A549 (cell line): ENCODE results near the gene PLCB4. TPM values are rescaled to one million over a fixed set of nuclear protein-coding genes. Genes with fewer than 3 reads are reported as not detected.

Experiments
- ATAC-seq, 2 experiments: fragments of 200-7000 bp in 1 of 2; fragments of >200 bp in 1 of 2; cut with Nextera tagmentation in 1 of 2; cut with Tn5 transposase in 1 of 2; 3 replicates each; pipeline versions ENCODE4 v1.8.0 to v1.9.1; 2018 to 2020; ENCODE audit warnings: mild to moderate bottlenecking in 1 of 2, moderate library complexity in 1 of 2
- CTCF ChIA-PET: fragments of 300-600 bp; sonication (Branson Sonifier 250); formaldehyde crosslinking; extraction: SDS; loops from one replicate; lab custom pipeline; 2021; ENCODE audit warnings: antibody characterized with exemption, inconsistent platforms; lab: Yijun Ruan, JAX
- POLR2A ChIA-PET: fragments of 350-600 bp; formaldehyde crosslinking; extraction: SDS; loops from one replicate; lab custom pipeline; 2021; ENCODE audit warnings: antibody characterized with exemption, inconsistent platforms; lab: Yijun Ruan, JAX
- DNase-seq, 2 experiments: peaks; one replicate each; pipeline versions ENCODE4 v3.0.0 to v3.0.0-alpha.2; 2011 to 2016; ENCODE audit warnings: low read depth in 1 of 2, low spot score in 1 of 2
- FAIRE-seq: peaks from 2 replicates; lab custom pipeline; 2011; peaks lifted over from hg19 to GRCh38; lab: Jason Lieb, UNC
- H3K27ac ChIP-seq, 2 experiments: fragments of >200 bp; sonication (Bioruptor Twin); formaldehyde crosslinking; 3 replicates each; pipeline ENCODE4 v1.5.1; 2016 to 2017
- H3K4me1 ChIP-seq: fragments of >200 bp; sonication (Bioruptor Twin); formaldehyde crosslinking; 3 replicates; pipeline ENCODE4 v1.6.1; 2016
- H3K4me2 ChIP-seq: fragments of >200 bp; sonication (Bioruptor Twin); formaldehyde crosslinking; 3 replicates; pipeline ENCODE4 v1.6.1; 2016
- H3K4me3 ChIP-seq: fragments of >200 bp; sonication (Bioruptor Twin); formaldehyde crosslinking; 3 replicates; pipeline ENCODE4 v1.5.1; 2016
- H3K9me3 ChIP-seq: fragments of >200 bp; sonication (Bioruptor Twin); formaldehyde crosslinking; 3 replicates; pipeline ENCODE4 v1.6.1; 2016
- BCL3 ChIP-seq: fragments of >200 bp; sonication (Bioruptor Twin); formaldehyde crosslinking; IDR thresholded peaks from 3 replicates; pipeline ENCODE4 v1.6.1; 2016
- CBX2 ChIP-seq: fragments of 200-600 bp; sonication (generic); IDR thresholded peaks from 2 replicates; pipeline ENCODE4 v1.6.1; 2016; ENCODE audit warnings: low read depth, mild to moderate bottlenecking, borderline replicate concordance
- CEBPB ChIP-seq, 2 experiments: fragments of >200 bp in 1 of 2; sonication (Bioruptor Twin) in 1 of 2; formaldehyde crosslinking in 1 of 2; IDR thresholded peaks; 2 replicates each; pipeline ENCODE4 v1.6.1; 2012 to 2016
- CHD2 ChIP-seq: fragments of 150-350 bp; IDR thresholded peaks from 2 replicates; pipeline ENCODE4 v1.6.1; 2014; ENCODE audit warnings: low read length; ENCODE audit not compliant: partially characterized antibody
- CTCF ChIP-seq: fragments of >200 bp; sonication (Bioruptor Twin); formaldehyde crosslinking; IDR thresholded peaks from 3 replicates; pipeline ENCODE4 v1.5.1; 2016
- E2F6 ChIP-seq: IDR thresholded peaks from 2 replicates; pipeline ENCODE4 v1.6.1; 2012; ENCODE audit warnings: low read depth, borderline replicate concordance
- EHF ChIP-seq: fragments of 250-450 bp; sonication (Bioruptor Pico); IDR thresholded peaks from 2 replicates; pipeline ENCODE4 v1.5.0; 2020; ENCODE audit warnings: mild to moderate bottlenecking
- ELK1 ChIP-seq: fragments of 150-350 bp; IDR thresholded peaks from 2 replicates; pipeline ENCODE4 v1.6.1; 2014; ENCODE audit warnings: low read depth, mild to moderate bottlenecking, low read length
- EP300 ChIP-seq, 2 experiments: fragments of >200 bp; sonication (Bioruptor Twin); formaldehyde crosslinking; IDR thresholded peaks; 2 replicates in 1 of 2; 3 replicates in 1 of 2; pipeline ENCODE4 v1.6.1; 2016 to 2017
- FOSB ChIP-seq: fragments of 250-450 bp; sonication (Bioruptor Pico); IDR thresholded peaks from 2 replicates; pipeline ENCODE4 v1.5.0; 2020; ENCODE audit warnings: mild to moderate bottlenecking, moderate library complexity
- FOXS1 ChIP-seq: fragments of 250-450 bp; sonication (Bioruptor Pico); IDR thresholded peaks from 2 replicates; pipeline ENCODE4 v1.5.0; 2020; ENCODE audit warnings: mild to moderate bottlenecking, moderate library complexity
- GATA3 ChIP-seq: IDR thresholded peaks from 2 replicates; pipeline ENCODE4 v1.6.1; 2012; ENCODE audit warnings: borderline replicate concordance
- HOXA7 ChIP-seq: fragments of 250-450 bp; sonication (Bioruptor Pico); IDR thresholded peaks from 2 replicates; pipeline ENCODE4 v1.5.0; 2020; ENCODE audit warnings: mild to moderate bottlenecking, moderate library complexity
- JUNB ChIP-seq: fragments of >200 bp; sonication (Bioruptor Twin); formaldehyde crosslinking; IDR thresholded peaks from 2 replicates; pipeline ENCODE4 v1.6.1; 2016
- KDM1A ChIP-seq: fragments of 200-600 bp; sonication (generic); IDR thresholded peaks from 2 replicates; pipeline ENCODE4 v1.6.1; 2016; ENCODE audit warnings: low read depth, mild to moderate bottlenecking
- KDM5A ChIP-seq: fragments of 200-600 bp; sonication (generic); IDR thresholded peaks from 2 replicates; pipeline ENCODE4 v1.6.1; 2016; ENCODE audit warnings: antibody characterized with exemption, mild to moderate bottlenecking
- MAX ChIP-seq: IDR thresholded peaks from 2 replicates; pipeline ENCODE4 v1.6.1; 2012
- MAZ ChIP-seq: fragments of 150-350 bp; IDR thresholded peaks from 2 replicates; pipeline ENCODE4 v1.6.1; 2014; ENCODE audit warnings: antibody characterized with exemption, low read depth, low read length, borderline replicate concordance
- NPAS2 ChIP-seq: fragments of 250-450 bp; sonication (Bioruptor Pico); IDR thresholded peaks from 2 replicates; pipeline ENCODE4 v1.8.0; 2022; ENCODE audit warnings: mild to moderate bottlenecking, moderate library complexity, borderline replicate concordance
- NR3C1 ChIP-seq: fragments of >200 bp; sonication (Bioruptor Twin); formaldehyde crosslinking; IDR thresholded peaks from 3 replicates; pipeline ENCODE4 v1.6.1; 2017
- PBX3 ChIP-seq: IDR thresholded peaks from 2 replicates; pipeline ENCODE4 v1.6.1; 2012
- POLR2AphosphoS2 ChIP-seq: conservative IDR thresholded peaks from 2 replicates; pipeline ENCODE4 v1.6.1; 2012; ENCODE audit warnings: low read length, improper control_type of control experiment, inconsistent platforms
- RAD21 ChIP-seq, 2 experiments: fragments of >200 bp in 1 of 2; sonication (Bioruptor Twin) in 1 of 2; formaldehyde crosslinking in 1 of 2; IDR thresholded peaks in 1 of 2; conservative IDR thresholded peaks in 1 of 2; 2 replicates in 1 of 2; 3 replicates in 1 of 2; pipeline ENCODE4 v1.6.1; 2012 to 2018; ENCODE audit warnings: inconsistent platforms in 1 of 2
- RARB ChIP-seq: fragments of 250-450 bp; sonication (Bioruptor Pico); IDR thresholded peaks from 2 replicates; pipeline ENCODE4 v1.8.0; 2021; ENCODE audit warnings: mild to moderate bottlenecking, moderate library complexity
- REST ChIP-seq: fragments of 200-600 bp; sonication (generic); IDR thresholded peaks from 2 replicates; pipeline ENCODE4 v1.6.1; 2016; ENCODE audit warnings: antibody characterized with exemption, mild to moderate bottlenecking, moderate library complexity
- RFX5 ChIP-seq: fragments of 450-650 bp; IDR thresholded peaks from 2 replicates; pipeline ENCODE4 v1.7.1; 2014; ENCODE audit warnings: antibody characterized with exemption, mild to moderate bottlenecking, moderate library complexity
- SMC3 ChIP-seq: fragments of >200 bp; sonication (Bioruptor Twin); formaldehyde crosslinking; IDR thresholded peaks from 3 replicates; pipeline ENCODE4 v1.6.1; 2018; ENCODE audit warnings: inconsistent platforms
- SREBF2 ChIP-seq: fragments of 450-650 bp; IDR thresholded peaks from 2 replicates; pipeline ENCODE4 v1.6.1; 2014; ENCODE audit warnings: mild to moderate bottlenecking, moderate library complexity
- TFCP2L1 ChIP-seq: fragments of 250-450 bp; sonication (Bioruptor Pico); IDR thresholded peaks from 2 replicates; pipeline ENCODE4 v1.5.0; 2021; ENCODE audit warnings: mild to moderate bottlenecking
- WGBS: methylation state at CpG from one replicate; pipeline ENCODE4 v1.1.6; 2017; ENCODE audit errors: missing lambda C conversion rate; 5-methylcytosine and 5-hydroxymethylcytosine counted together
- polyA plus RNA-seq, 4 experiments: library from polyadenylated mRNA; depleted of rRNA in 3 of 4; stranded (reverse); fragments of >200 nt; fragmentation: RNase III in 1 of 4; extraction: RNeasy Plus Mini Kit Qiagen cat#74134 plus additional on column Dnase treatment in 1 of 4; gene quantifications; 2 replicates in 3 of 4; 3 replicates in 1 of 4; pipeline ENCODE4 v1.2.3, GENCODE V29; 2011 to 2017

PLCB4 gene
- polyA plus RNA-seq, 2 of the 4 experiments (the other 2 are of a cell fraction): 17.1 to 32.1 TPM

- ATAC-seq (no peak), DNase-seq (no peak), FAIRE-seq (no peak)
- WGBS: 76% methylated on average over 5 of the region's 5 CpGs
- Histone ChIP-seq H3K4me2 (no peak overlapping the region), H3K4me3 (no peak overlapping the region), H3K9me3 (no peaks in the 10 kb centered on the region), H3K4me1 (peaks cover 62% of the 10 kb centered on the region), H3K27ac (no peak overlapping the region; a peak in 1 of 6 replicates)
- ChIA-PET POLR2A (no interaction called here), CTCF (interaction anchor here (1.0 to 1.2 kb wide), 2 partner anchors 9 to 15 kb away, joined by 3 read pairs; no protein-coding TSS in a partner anchor)
- TF ChIP-seq RFX5: no peak
- TF ChIP-seq REST: no peak
- no peak for TF ChIP-seq FOSB (CRISPR knock-in tag)
- TF ChIP-seq RAD21 (conservative IDR thresholded peaks at IDR 0.05 in 1 of 2, IDR thresholded peaks at IDR 0.05 in 1 of 2): no peak
- no peak for TF ChIP-seq HOXA7
- TF ChIP-seq KDM5A: no peak
- TF ChIP-seq TFCP2L1 (CRISPR knock-in tag): no peak
- TF ChIP-seq CEBPB (IDR thresholded peaks at IDR 0.05): no peak
- no peak for TF ChIP-seq PBX3
- TF ChIP-seq NR3C1: no peak
Measured at GRCh38 chr20:9204979-9205378, 136.1 kb downstream of the PLCB4 start.

GRCh38 chr20:9206486-9206885, 137.6 kb downstream of the PLCB4 start:
- Histone ChIP-seq H3K27ac (peak overlapping the region; percentile 5 to 41; a peak in 3 of 6 replicates), H3K4me2 (peak overlapping the region; percentile 8; the same call in 1 of the 3 replicates), H3K4me3 (no peak overlapping the region), H3K4me1 (peaks cover 57% of the 10 kb centered on the region), H3K9me3 (no peaks in the 10 kb centered on the region)
- ChIA-PET POLR2A (interaction anchor here (0.7 kb wide), 1 partner anchor 880 kb away, joined by 7 read pairs; no protein-coding TSS in a partner anchor), CTCF (interaction anchor here (1.1 to 1.9 kb wide), 2 partner anchors 8 to 153 kb away, joined by 4 to 6 read pairs; no protein-coding TSS in a partner anchor)
- ATAC-seq (no peak), FAIRE-seq (peak; percentile 99), DNase-seq (no peak)
- TF ChIP-seq JUNB (no peak), RAD21 (conservative IDR thresholded peaks at IDR 0.05 in 1 of 2, IDR thresholded peaks at IDR 0.05 in 1 of 2) (no peak), GATA3 (no peak), CTCF (no peak), CHD2 (no peak), MAX (no peak), EP300 (IDR thresholded peaks at IDR 0.05) (no peak), ELK1 (no peak), CBX2 (no peak), FOXS1 (CRISPR knock-in tag) (no peak), SMC3 (no peak), E2F6 (no peak), RARB (CRISPR knock-in tag) (no peak), BCL3 (no peak), EHF (CRISPR knock-in tag) (no peak), KDM1A (no peak), SREBF2 (no peak), MAZ (no peak), NPAS2 (CRISPR knock-in tag) (no peak), POLR2AphosphoS2 (no peak)
